Stimulated activated CD4-positive, alpha-beta T cell treated with anti-CD3 and anti-CD28 coated beads, Interleukin-1b, Interleukin-23, amount 100 ng/mL, for 48 hours (primary cell): ENCODE measurements around the gene SPECC1L.
A peak's percentile ranks its signal among the peaks of the same experiment; 100 is the strongest.

ENCODE experiments used
- DNase-seq: peaks from one replicate; pipeline ENCODE4 v3.0.0-alpha.2; 2020

The SPECC1L gene

GRCh38 chr22:24417901-24418641 is 147.4 kb downstream of the SPECC1L start:
- DNase-seq, result no peak

GRCh38 chr22:24418786-24419474 is 148.3 kb downstream of the SPECC1L start:
- DNase-seq, result no peak

DNA sequence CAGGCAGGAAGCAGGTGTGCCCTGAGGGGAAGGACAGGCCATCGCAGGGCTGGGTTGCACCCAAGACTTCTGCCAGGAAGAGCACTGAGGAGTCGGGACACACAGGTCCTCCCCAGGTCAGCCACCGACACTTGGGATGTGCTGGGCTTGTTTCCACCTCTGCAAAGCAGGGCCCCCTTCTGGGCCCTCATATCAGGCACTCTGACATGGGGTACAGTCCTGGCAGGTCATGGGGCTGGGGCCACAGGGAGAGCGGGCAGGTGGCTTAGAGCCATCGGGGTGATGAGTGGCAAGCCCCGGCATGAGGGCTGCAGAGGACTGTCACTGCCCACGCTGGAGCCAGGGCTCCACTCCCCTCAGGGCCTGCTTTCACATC is 148.8 kb downstream of the SPECC1L start:
- no peak for DNase-seq

- DNase-seq, result no peak
Measured at GRCh38 chr22:24420072-24420976, 149.7 kb downstream of the SPECC1L start.

DNA sequence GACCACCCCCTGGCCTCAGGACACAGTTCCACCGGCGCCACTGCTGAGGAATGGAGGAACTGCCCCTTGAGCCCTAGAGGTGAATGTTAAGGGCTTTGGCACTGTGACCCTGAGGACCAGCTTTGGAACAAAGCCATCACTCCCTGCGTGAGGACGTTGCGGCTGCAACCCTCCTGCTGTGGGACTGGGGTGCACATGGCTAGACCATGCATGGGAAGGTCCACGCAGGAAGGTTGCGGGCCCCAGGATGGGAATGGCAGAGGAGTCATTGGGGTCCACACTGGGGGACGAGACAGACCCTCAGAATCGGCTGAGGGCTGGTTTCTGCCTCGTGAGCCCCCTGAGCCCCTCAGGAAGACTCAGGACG is 150.3 kb downstream of the SPECC1L start:
- no peak for DNase-seq

DNA sequence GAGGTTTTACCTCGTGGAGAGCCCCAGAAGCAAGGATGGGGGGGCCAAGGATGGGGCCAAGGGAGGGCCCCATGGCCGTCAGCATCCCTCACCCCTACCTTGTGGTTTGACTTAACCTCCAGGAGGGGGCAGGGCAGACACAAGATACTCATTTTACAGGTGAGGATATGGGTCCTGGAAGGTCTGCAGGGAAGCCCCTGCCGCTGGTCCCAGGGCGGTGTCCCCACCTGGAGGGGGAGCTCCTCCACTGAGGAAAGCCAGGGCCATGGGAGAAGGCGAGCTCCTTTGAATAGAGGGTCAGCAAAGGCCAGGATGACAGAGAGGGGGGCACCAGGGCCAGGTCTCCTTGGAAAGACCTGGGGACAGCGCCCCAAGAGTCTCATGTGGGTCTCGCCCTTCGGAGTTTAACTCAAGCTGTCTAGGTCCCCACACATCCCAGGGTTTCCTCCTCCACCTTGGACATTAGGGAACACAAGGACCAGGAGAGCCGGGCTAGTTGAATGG is 150.8 kb downstream of the SPECC1L start:
- DNase-seq, result no peak

DNA sequence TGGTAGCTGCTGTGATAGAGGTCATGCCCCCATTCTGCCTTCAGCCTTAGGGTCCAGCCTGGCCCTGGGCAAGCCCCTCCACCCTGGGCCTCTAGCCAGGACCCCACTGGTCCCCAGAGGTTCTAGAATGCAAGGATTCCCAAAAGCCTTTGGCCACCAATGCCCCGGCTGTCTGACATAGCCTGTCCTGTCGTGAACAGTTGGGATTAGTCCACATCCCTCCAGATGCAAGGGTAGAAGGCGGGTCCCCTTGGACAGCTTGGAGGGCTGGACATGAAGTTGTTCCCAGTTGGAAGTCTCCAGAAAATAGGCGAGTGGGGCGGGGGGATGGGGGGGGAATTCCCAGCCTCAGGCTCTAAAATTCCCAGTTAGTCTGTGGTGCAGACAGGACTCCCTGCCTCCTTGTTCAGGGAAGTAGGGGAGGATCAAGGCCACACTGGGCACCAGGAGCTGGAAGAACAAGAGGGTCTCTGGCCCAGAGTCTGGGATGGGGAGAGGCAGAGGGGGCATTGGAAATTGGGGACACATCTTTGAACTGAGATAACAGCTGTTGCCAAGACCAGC is 151.6 kb downstream of the SPECC1L start:
- no peak for DNase-seq

GRCh38 chr22:24423519-24424000 is 152.9 kb downstream of the SPECC1L start:
- DNase-seq, result peak; percentile 56

DNA sequence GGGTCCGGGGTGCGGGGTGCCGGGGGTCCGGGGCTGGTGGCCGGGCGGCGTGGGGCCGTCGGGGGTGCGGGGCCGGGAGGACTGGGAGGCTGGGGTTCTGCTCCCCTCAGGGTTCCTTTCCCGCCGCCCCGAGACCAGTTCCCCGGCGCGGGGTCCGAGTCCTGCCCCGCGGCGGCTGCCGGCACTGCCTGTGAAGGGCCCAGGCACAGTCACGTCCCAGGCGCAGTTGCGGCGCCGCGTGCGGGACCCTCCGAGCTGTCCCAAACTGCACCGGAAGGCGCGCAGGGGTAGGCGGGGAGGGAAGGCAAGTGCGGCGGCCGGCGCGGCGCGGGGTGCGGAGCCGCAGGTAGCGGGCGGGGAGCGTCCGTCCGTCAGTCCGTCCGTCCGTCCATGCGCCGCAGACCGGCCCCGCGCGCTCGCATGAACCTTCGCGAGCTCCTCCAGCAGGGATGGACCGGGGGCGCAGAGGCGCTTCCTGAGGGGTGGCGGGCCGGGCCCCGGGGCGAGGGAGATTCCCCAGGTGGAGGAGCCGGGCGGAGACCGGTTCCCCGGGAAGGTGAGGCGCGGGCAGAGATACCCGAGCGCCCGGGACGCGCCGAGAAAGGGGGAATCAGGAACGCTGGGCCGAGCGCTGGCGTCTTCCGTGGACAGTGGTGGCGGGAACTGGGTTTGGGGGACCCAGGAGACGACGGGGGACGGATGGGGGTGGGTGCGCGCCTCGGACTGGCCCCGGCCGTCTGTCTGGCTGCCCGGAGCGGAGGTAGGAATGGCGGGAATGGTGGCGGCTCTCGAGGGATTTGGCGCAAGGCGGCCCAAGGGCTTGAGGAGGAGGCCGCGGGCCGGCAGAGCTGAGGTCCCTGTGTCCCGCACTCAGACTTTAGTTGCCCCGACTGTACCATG is 153.6 kb downstream of the SPECC1L start:
- peak; percentile 46 for DNase-seq

- DNase-seq, result no peak
Measured at GRCh38 chr22:24424901-24425775, 154.5 kb downstream of the SPECC1L start.

DNA sequence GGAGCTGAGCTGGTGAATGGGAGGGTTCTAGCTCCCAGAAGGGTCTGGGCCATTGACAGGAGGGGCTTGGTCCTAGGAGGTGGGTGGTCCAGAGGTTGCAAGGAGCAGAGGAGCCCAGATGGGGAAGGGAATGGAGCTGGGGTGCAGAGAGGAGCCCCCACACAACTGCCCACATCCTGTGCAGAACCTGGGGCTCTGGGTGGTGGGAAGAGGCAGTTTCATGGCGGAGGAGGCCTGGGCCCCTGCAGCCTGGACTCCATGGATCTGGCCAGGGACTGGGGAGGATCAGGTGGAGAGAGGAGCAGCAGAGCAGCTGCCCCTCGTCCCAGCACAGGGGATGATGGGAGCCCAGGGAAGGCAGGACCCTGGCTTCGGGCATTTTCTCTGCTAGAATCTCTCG is 155.8 kb downstream of the SPECC1L start:
- DNase-seq, result no peak

GRCh38 chr22:24426851-24427499 is 156.3 kb downstream of the SPECC1L start:
- no peak for DNase-seq

- peak; percentile 88 for DNase-seq
Measured at GRCh38 chr22:24427500-24428164, 157.0 kb downstream of the SPECC1L start, which contains the start of gene ADORA2A. Gene ADORA2A, plus strand, starts transcription at chr22:24427599. Its CDS starts 5,806 bp downstream, at chr22:24433405.

DNA sequence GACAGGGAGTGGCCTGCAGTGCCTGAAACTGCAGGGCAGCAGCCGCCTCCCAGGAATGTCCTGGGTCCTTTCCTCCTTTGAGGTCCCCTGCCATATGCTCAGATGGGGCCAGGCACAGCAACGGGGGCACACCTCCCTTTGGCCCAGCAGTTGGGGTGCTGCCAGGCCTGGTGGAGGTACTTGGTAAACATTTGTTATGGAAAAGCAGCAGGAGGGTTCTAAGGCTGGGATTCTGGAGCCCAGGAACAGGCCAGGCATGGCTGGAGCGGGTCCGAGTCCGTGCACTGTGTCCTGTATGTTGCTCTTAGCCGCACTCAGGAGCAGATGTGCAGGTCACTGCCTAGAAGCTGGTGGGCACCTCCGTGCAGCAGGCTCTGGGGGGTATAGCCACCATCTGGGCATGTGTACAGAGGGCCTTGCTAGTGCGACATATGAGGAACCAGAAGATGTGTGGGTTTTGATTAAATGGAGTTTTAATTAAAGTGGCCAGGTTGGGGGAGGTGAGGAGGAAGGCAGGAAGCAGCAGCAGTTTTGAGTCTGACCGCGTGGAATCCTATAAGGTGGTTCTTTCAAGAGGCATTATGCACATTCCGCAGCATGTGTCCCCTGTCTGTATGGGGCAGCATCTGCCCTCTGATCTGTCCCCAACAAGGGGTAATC is 158.2 kb downstream of the SPECC1L start:
- no peak for DNase-seq

DNA sequence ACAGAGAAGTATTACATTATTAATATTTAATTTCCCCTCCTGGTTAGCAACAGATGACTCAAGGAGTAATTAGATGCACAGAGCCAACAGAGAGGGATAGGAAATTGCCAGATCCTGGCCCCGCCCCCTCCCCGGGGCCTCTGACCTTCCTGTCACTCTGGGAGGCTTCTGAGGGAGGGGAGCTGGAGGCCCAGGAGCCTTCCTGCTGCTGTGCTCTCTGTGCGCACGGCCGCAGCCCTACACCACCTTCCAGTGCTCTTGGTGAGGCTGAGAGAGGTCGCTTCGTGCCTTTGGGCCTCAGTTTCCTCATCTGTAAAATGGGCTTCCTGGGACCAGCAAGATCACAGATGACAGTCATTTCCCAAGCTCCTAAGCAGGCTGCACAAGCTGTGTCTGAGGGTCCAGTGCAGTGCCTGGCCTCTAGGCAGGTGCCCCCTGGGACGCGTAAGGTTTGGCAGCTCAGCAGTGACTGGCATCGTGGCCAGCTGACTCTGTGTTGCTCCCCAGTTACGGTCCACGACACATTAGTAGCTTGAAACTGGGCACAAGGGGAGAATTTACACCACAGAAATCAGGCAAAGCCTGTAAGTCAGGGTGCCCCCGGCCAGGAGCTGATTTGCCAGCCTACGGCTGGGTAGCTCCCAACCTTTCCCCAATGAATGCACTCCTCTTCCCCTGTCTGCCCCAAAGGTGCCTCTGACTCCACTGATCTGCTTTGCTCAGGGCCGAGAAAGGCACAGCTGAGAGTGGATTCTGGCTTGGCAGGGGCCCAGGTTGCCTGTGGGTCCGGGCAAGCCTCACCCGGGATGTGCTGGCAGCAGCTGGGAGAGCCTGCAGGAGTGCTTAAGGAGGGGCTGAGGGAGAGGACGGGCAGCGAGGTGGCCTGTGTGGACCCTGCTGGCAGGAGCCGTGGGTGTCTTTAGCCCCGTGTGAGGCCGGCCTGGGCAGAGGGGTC is 159.1 kb downstream of the SPECC1L start:
- DNase-seq, result peak; percentile 74

- no peak for DNase-seq
Measured at GRCh38 chr22:24430431-24431308, 160.0 kb downstream of the SPECC1L start.
